SK-N-MC (cell line): ENCODE data around the gene GGTA1.
"Not testable (repeated sequence)": the region's sequence is repeated elsewhere in the genome, so short reads cannot be mapped to it uniquely, and the experiment has no call there.

Source experiments
- DNase-seq: peaks from one replicate; pipeline ENCODE4 v3.0.0-alpha.2; 2011; ENCODE audit warnings: low read depth, low spot score
- H3K27ac ChIP-seq: fragments of 200-600 bp; sonication (generic); 2 replicates; pipeline ENCODE4 v1.5.1; 2016; ENCODE audit warnings: mixed run types
- H3K36me3 ChIP-seq: fragments of 200-600 bp; sonication (generic); 2 replicates; pipeline ENCODE4 v1.6.1; 2017; ENCODE audit warnings: antibody characterized with exemption, low read length, mixed read lengths; ENCODE audit not compliant: insufficient read depth
- H3K4me3 ChIP-seq: fragments of 200-600 bp; sonication (generic); 2 replicates; pipeline ENCODE4 v1.5.1; 2016
- H3K9ac ChIP-seq: fragments of 200-600 bp; sonication (generic); 2 replicates; pipeline ENCODE4 v1.8.0; 2017; ENCODE audit warnings: mixed run types, mixed read lengths; ENCODE audit not compliant: insufficient read length
- H3K9me3 ChIP-seq: fragments of 200-600 bp; sonication (generic); 2 replicates; pipeline ENCODE4 v1.6.1; 2017; ENCODE audit warnings: low read depth, mild to moderate bottlenecking, antibody characterized with exemption, low read length, moderate library complexity, mixed read lengths
- EZH2 ChIP-seq: fragments of 200-600 bp; sonication (generic); IDR thresholded peaks from one replicate; pipeline ENCODE4 v1.6.1; 2017; ENCODE audit warnings: antibody characterized with exemption
- FOXP2 ChIP-seq: optimal IDR thresholded peaks from 2 replicates; pipeline ENCODE3; 2011; ENCODE audit warnings: mild to moderate bottlenecking, moderate library complexity; ENCODE audit not compliant: insufficient read depth; ENCODE audit errors: extremely low read length, control extremely low read depth
- POLR2AphosphoS5 ChIP-seq: IDR thresholded peaks from 2 replicates; pipeline ENCODE4 v1.6.1; 2012; ENCODE audit warnings: mild to moderate bottlenecking, low read depth, low read length, borderline replicate concordance

GGTA1 gene

GRCh38 chr9:121476156-121476555 is 23.5 kb downstream of the GGTA1 start:
- TF ChIP-seq EZH2 (no peak), POLR2AphosphoS5 (no peak), FOXP2 (no peak)
- Histone ChIP-seq H3K9ac (no peak overlapping the region), H3K4me3 (no peak overlapping the region), H3K36me3 (no peaks in the 10 kb centered on the region), H3K9me3 (no peaks in the 10 kb centered on the region), H3K27ac (no peak overlapping the region)
- no peak for DNase-seq

GRCh38 chr9:121474231-121474947 is 25.3 kb downstream of the GGTA1 start:
- no peak overlapping the region for H3K9ac ChIP-seq
- no peaks in the 10 kb centered on the region for H3K36me3 ChIP-seq
- TF ChIP-seq EZH2: no peak
- TF ChIP-seq FOXP2: no peak
- no peak for TF ChIP-seq POLR2AphosphoS5
- H3K9me3 ChIP-seq: no peaks in the 10 kb centered on the region
- no peak overlapping the region for H3K4me3 ChIP-seq
- no peak overlapping the region for H3K27ac ChIP-seq
- no peak for DNase-seq

GRCh38 chr9:121473229-121473628 is 26.4 kb downstream of the GGTA1 start:
- TF ChIP-seq EZH2 (no peak), FOXP2 (no peak), POLR2AphosphoS5 (no peak)

GRCh38 chr9:121472446-121472845 is 27.2 kb downstream of the GGTA1 start:
- Histone ChIP-seq H3K36me3 (no peaks in the 10 kb centered on the region), H3K9me3 (no peaks in the 10 kb centered on the region), H3K27ac (no peak overlapping the region), H3K4me3 (no peak overlapping the region), H3K9ac (no peak overlapping the region)
- DNase-seq: no peak
- TF ChIP-seq EZH2 (no peak), FOXP2 (no peak), POLR2AphosphoS5 (no peak)

More at GRCh38 chr9:121473229-121473628, 26.4 kb downstream of the GGTA1 start:
- Histone ChIP-seq H3K27ac (no peak overlapping the region), H3K9me3 (no peaks in the 10 kb centered on the region), H3K36me3 (no peaks in the 10 kb centered on the region), H3K4me3 (no peak overlapping the region), H3K9ac (no peak overlapping the region)
- DNase-seq: no peak

- Histone ChIP-seq H3K9ac (no peak overlapping the region), H3K27ac (no peak overlapping the region), H3K9me3 (no peaks in the 10 kb centered on the region), H3K4me3 (no peak overlapping the region), H3K36me3 (no peaks in the 10 kb centered on the region)
- TF ChIP-seq FOXP2: no peak
- no peak for TF ChIP-seq POLR2AphosphoS5
- no peak for TF ChIP-seq EZH2
- DNase-seq: no peak
These were observed 33.5 kb downstream of the GGTA1 start for GRCh38 chr9:121466142-121466541.

- H3K9ac ChIP-seq: no peak overlapping the region
- H3K36me3 ChIP-seq: no peaks in the 10 kb centered on the region
- H3K27ac ChIP-seq: no peak overlapping the region
- H3K9me3 ChIP-seq: no peaks in the 10 kb centered on the region
- no peak for TF ChIP-seq POLR2AphosphoS5
- H3K4me3 ChIP-seq: no peak overlapping the region
- DNase-seq: no peak
These were observed 34.7 kb downstream of the GGTA1 start for GRCh38 chr9:121464968-121465367.

GRCh38 chr9:121463026-121463807 is 36.4 kb downstream of the GGTA1 start:
- no peak for DNase-seq
- Histone ChIP-seq H3K27ac (no peak overlapping the region), H3K9me3 (no peaks in the 10 kb centered on the region), H3K9ac (no peak overlapping the region), H3K36me3 (no peaks in the 10 kb centered on the region), H3K4me3 (no peak overlapping the region)
- TF ChIP-seq EZH2: no peak
- no peak for TF ChIP-seq FOXP2
- TF ChIP-seq POLR2AphosphoS5: no peak

GRCh38 chr9:121459513-121459912 is 40.1 kb downstream of the GGTA1 start:
- Histone ChIP-seq H3K27ac (no peak overlapping the region), H3K9me3 (no peaks in the 10 kb centered on the region), H3K9ac (no peak overlapping the region), H3K36me3 (no peaks in the 10 kb centered on the region), H3K4me3 (no peak overlapping the region)
- no peak for DNase-seq
- TF ChIP-seq POLR2AphosphoS5 (no peak), EZH2 (no peak)

- DNase-seq, H3K4me3 ChIP-seq, H3K27ac ChIP-seq, H3K36me3 ChIP-seq, H3K9me3 ChIP-seq, H3K9ac ChIP-seq: not testable (repeated sequence)
These were observed 41.2 kb downstream of the GGTA1 start for GRCh38 chr9:121458449-121458848.
